ENCODE measurements around the gene RANBP2.

The RANBP2 gene

DNA sequence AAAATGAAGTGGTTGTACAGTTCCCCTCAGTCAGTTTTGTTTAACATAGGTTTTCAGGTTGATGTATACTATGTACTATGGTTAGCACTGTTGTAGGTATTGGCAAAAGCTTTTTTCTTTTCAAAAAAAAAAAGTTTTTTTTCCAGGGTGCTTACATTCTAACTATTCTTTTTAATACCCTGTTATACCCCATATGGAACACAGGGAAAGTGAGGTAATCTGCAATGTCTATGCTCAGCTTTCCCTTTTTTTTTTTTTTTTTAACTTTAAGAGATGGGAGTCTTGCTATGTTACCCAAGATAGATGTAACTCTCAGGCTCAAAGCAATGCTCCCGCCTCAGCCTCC lies 66.7 kb downstream of the RANBP2 start:
- peak overlapping the region; percentile 71 for H3K4me3 ChIP-seq (ENCODE audit: low read depth, low read length)
- TF ChIP-seq, protein P1, sequence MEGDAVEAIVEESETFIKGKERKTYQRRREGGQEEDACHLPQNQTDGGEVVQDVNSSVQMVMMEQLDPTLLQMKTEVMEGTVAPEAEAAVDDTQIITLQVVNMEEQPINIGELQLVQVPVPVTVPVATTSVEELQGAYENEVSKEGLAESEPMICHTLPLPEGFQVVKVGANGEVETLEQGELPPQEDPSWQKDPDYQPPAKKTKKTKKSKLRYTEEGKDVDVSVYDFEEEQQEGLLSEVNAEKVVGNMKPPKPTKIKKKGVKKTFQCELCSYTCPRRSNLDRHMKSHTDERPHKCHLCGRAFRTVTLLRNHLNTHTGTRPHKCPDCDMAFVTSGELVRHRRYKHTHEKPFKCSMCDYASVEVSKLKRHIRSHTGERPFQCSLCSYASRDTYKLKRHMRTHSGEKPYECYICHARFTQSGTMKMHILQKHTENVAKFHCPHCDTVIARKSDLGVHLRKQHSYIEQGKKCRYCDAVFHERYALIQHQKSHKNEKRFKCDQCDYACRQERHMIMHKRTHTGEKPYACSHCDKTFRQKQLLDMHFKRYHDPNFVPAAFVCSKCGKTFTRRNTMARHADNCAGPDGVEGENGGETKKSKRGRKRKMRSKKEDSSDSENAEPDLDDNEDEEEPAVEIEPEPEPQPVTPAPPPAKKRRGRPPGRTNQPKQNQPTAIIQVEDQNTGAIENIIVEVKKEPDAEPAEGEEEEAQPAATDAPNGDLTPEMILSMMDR (IDR thresholded peaks at IDR 0.05; ENCODE audit: low read depth, low read length), result no peak

DNA sequence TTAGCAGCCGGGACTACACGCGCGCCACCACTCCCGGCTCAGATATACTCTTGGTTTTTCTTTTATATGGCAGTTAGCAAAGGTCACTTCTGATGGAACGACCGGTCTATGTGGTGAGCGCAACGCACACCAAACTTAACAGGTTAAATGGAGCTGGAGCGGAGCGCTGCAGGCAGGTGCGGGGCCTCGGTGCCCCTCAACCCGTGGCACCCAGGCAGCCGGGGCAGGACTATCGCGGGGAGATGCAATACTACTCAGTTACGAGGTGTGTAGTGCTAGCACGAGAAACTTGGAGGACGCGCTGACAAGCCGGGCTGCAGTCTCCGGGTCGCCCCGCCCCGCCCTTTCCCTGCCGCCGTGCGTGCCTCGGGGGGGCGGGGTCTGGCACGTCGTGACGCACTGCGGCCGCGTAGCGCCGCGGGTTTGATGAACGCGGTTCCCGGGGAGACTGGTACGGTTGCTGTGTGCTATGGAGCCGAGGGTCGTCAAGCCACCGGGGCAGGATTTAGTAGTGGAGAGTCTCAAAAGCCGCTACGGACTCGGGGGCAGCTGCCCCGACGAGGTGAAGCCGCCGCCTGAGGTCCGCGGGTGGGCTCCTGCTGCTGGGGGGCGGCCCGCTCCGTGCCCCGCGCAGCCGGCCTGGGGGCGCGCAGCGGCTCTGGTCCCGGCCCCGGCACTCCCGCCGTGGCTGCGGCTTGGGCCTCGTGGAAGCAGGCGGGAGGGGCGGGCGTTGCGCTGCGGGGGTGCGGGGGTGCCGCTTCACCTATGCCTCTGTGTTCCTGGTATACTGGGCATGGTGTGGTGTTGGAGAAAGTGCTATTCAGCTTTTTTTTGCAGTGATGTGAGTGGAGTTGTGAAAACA lies 67.3 kb downstream of the RANBP2 start, which contains the start of gene CCDC138:
Gene CCDC138 (plus strand): TSS at position 418 of the 862 bp plus-strand sequence. CDS start 52 bp downstream, at position 470.
- peak within 1 kb of the TSS; percentile 71 for H3K4me3 ChIP-seq (ENCODE audit: low read depth, low read length)
- TF ChIP-seq, protein P1 (IDR thresholded peaks at IDR 0.05; ENCODE audit: low read depth, low read length), result no peak

DNA sequence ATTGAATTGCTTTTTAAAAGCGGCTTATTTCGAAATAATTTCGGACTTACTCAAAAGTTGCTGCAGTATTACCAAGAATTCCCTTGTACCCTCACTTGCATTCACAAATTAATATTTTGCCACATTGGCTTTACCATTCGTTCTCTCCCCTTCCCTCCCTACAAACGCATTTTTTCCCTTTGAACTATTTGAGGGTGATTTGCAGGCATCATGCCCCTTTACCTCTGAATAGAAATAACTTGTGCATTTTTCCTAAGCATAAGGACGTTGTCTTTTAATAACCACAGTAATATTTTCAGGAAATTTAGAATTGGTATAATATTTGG lies 67.9 kb downstream of the RANBP2 start:
- TF ChIP-seq, protein P1 (IDR thresholded peaks at IDR 0.05; ENCODE audit: low read depth, low read length), result no peak
- peak overlapping the region; percentile 71 for H3K4me3 ChIP-seq (ENCODE audit: low read depth, low read length)

DNA sequence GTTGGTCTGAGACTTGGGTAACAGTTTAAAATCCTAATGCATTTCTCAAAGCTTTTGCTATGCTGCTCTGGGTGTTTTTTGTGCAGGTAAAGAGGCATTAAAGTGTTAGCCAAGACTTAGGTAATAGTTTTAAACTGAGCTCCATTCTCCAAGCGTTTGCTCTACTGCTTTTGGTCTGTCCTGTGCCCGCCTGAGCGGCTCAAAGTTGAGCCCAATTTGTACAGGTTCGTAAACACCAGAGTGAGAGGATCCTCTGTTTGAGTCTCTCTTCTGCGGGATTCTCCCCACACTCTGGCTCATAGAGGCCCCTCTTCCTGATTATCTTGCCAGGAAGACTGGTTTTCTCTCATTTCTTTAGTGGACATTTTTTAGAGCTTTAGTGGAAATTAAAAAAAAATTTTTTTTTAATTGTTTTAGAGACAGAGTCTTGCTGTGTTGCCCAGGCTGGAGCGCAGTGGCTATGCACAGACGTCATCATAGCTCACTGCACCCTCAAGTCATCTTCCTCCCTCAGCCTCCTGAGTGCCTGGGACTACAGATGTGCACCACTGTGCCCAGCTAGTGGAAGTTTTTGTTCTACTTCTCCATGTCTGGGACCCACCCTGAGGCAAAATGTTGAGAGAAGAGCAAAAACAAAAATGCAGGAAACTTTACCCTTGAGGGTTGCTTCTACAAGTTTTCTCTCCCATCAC lies 83.9 kb downstream of the RANBP2 start:
- TF ChIP-seq, protein P1 (IDR thresholded peaks at IDR 0.05; ENCODE audit: low read depth, low read length), result no peak

DNA sequence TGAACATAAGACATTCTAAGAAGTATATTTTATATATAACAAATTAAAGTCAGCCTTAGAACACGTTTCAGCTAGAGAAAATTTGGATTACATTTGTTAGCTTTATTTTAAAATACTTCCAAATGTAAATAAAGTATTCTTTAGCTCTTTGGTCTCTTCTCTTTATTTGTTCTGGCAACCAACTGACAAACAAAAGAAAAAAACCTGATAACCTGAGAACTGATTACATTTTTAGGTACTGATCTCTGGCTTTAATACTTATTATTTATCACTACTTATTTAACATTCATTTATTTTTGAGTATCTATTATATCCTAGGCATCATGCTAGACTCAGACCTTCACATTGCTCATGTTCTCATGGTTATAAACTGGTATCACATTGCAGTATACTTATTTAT lies 85.8 kb downstream of the RANBP2 start:
- H3K4me3 ChIP-seq (ENCODE audit: low read depth, low read length), result no peak overlapping the region
- TF ChIP-seq, protein P1 (IDR thresholded peaks at IDR 0.05; ENCODE audit: low read depth, low read length), result no peak

More for the DNA sequence above, 83.9 kb downstream of the RANBP2 start:
- H3K4me3 ChIP-seq (ENCODE audit: low read depth, low read length), result no peak overlapping the region

DNA sequence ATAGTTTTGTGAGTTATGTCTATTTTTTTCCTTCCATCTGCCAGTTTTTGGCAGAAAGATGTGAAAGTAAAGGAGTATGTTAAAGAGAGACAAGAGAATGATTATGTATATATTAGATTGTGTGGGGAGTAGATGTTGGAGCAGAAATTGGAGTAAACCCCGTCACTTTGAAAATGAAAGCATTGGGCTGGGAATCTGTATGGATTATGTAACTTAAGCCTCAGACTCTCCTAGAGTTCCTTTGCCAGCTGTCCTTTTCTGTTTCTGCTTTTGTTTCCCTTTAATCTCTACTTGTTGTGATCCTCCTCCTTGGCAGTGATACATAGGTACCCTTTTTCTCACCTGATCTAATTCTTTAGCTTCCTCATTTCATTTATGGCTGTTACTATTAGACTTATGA lies 86.5 kb downstream of the RANBP2 start:
- TF ChIP-seq, protein P1 (IDR thresholded peaks at IDR 0.05; ENCODE audit: low read depth, low read length), result no peak
- H3K4me3 ChIP-seq (ENCODE audit: low read depth, low read length), result no peak overlapping the region

Data from WI38 (cell line).